ENCODE data around the gene KIDINS220.

- TF ChIP-seq CSDC2 (CRISPR knock-in tag; IDR thresholded peaks at IDR 0.05) = no peak
- TF ChIP-seq TCF4 (CRISPR knock-in tag; IDR thresholded peaks at IDR 0.05; ENCODE audit: borderline replicate concordance) = no peak
- TF ChIP-seq ARNTL (CRISPR knock-in tag; IDR thresholded peaks at IDR 0.05; ENCODE audit: borderline replicate concordance, low read depth) = no peak
- no peak for TF ChIP-seq CREB5 (CRISPR knock-in tag; IDR thresholded peaks at IDR 0.05; ENCODE audit: low read depth)
- no peak for TF ChIP-seq ZFP30 (CRISPR knock-in tag; IDR thresholded peaks at IDR 0.05)
- TF ChIP-seq ISL1 (CRISPR knock-in tag; IDR thresholded peaks at IDR 0.05) = no peak
- TF ChIP-seq, protein P1, sequence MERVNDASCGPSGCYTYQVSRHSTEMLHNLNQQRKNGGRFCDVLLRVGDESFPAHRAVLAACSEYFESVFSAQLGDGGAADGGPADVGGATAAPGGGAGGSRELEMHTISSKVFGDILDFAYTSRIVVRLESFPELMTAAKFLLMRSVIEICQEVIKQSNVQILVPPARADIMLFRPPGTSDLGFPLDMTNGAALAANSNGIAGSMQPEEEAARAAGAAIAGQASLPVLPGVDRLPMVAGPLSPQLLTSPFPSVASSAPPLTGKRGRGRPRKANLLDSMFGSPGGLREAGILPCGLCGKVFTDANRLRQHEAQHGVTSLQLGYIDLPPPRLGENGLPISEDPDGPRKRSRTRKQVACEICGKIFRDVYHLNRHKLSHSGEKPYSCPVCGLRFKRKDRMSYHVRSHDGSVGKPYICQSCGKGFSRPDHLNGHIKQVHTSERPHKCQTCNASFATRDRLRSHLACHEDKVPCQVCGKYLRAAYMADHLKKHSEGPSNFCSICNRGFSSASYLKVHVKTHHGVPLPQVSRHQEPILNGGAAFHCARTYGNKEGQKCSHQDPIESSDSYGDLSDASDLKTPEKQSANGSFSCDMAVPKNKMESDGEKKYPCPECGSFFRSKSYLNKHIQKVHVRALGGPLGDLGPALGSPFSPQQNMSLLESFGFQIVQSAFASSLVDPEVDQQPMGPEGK (CRISPR knock-in tag; IDR thresholded peaks at IDR 0.05; ENCODE audit: borderline replicate concordance) = no peak
- no peak for TF ChIP-seq TSHZ2 (CRISPR knock-in tag; IDR thresholded peaks at IDR 0.05)
- no peak for TF ChIP-seq TOX (CRISPR knock-in tag; IDR thresholded peaks at IDR 0.05; ENCODE audit: borderline replicate concordance)
- no peak for TF ChIP-seq OSR1 (CRISPR knock-in tag; IDR thresholded peaks at IDR 0.05)
These were observed 37.2 kb downstream of the KIDINS220 start for GRCh38 chr2:8800218-8800617.
